HG03442 (cell line): Measurements from ENCODE around the gene ADPRHL1.

Source experiments
- ATAC-seq: cut with Tn5 transposase; IDR thresholded peaks from one replicate; pipeline ENCODE4 v1.9.1; 2021; ENCODE audit warnings: mild to moderate bottlenecking, moderate library complexity; ENCODE audit not compliant: unreplicated experiment

Gene ADPRHL1

DNA sequence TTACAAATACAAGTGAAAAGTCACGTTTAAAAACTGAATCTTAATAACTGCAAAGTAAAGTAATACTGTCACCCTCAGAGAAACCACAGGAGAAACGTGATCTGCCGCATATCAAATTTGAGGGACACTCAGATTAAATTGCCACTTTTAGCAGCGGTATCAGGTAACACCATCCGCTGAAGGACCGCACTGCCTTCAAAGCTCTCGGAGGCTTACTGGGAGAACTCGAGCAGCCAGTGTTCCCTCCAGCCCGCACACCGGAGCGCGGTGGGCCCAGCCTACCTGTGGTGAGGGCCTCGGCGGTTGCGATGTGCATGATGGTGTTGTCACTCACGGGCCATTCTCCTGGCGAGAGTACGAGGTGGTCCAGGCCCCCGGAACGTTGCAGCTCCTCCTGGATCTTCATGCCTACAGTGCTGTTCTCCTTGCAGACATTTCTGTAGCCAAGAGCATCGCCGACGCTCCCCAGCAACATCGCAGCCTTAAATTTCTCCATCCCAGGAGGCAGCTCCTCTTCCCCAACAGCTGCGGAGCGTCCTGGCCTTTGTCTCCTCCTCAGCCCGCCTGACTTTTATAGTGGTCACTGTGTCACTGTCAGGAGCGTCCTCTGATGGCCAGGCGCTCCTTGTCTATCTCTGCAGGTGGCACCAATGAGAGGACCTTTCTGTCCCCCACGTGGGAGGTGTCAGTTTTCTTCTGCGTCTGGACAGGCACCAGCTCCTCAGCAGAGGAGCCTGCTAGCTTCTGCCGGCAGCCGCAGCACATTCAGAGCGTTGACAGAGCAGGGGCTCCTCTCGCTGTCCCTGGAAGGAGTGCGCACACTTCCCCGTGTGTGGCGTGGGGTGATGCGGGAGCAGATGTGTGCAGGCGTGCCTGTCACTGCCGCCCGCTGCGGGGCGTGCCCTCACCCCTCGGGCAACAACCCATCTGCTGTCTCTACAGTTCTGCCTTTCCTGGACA, at the start of gene ADPRHL1:
Gene ADPRHL1, minus strand, starts transcription at position 547 of the 960 bp plus-strand sequence. Its CDS starts 51 bp downstream, at position 496.
- ATAC-seq: no peak

DNA sequence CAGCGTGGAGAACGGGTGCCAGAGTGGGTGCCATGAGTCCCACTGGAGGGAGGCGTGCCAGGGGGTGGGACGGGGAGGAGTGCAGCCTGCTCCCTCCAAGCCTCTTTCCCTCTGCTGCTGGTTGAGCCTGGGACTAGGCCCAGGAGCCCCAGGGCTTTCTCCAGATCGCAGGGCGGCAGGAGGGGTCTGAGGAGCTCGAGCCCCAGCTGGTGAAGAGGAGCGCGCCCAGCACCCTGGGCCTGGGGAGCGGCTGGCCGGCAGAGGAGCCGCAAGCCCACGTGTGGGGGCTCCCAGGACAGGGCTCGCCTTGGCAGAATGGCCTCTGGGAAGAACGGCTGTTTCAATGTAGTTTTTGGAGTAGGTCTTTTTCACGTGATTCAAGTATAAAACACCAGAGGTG, 49.4 kb upstream of the ADPRHL1 start:
- ATAC-seq: no peak

DNA sequence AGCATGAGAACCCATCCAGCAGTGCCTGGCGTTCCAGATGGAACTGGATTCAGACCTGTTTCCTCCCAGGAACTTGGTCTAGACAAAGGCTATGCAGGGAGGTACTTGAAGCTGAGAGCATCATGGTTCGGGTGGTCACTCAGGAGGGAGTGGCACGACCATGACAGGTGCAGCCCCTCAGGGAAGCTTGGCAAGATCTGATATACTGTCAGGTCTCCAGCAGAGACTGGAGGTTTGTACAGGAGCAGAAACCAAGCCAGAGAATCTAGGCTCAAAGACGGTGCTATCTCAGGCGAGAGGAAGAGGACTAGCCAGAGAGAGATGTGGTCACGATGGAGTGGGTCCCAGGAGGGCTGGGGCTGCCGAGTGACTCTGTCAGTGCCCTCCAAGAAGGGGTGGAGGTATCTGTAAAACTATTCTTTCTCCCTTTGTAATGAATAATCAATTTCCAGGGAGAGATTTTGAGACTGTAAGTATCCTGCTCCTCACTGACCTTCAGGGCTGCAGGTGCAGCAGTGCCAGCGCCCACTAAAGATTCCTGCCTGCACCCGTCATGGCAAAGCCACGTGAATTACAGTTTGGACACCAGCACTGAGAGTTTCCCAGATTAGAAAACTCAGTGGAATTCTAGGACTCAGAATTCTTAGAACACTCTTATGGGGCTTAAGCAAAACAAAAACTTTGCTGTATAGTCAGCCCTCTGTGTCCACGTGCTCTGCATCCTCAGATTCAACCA, 47.4 kb upstream of the ADPRHL1 start:
- ATAC-seq: no peak

DNA sequence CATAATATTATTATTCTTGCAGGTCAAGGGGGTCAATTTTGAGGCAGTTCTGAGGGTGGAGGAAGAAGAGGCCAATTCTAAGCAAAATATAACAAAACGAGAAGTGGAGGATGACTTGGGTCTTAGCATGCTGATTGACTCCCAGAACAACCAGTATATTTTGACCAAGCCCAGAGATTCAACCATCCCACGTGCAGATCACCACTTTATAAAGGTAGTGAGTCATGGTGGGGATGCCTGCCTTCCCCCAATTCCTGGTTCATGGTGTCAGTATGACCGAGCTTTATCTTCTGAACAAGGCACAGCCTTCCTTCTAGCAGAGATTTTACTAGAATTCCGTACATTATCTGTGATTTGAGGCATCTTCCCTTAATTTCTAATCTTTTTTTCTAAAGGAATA, 46.6 kb upstream of the ADPRHL1 start:
- no peak for ATAC-seq

DNA sequence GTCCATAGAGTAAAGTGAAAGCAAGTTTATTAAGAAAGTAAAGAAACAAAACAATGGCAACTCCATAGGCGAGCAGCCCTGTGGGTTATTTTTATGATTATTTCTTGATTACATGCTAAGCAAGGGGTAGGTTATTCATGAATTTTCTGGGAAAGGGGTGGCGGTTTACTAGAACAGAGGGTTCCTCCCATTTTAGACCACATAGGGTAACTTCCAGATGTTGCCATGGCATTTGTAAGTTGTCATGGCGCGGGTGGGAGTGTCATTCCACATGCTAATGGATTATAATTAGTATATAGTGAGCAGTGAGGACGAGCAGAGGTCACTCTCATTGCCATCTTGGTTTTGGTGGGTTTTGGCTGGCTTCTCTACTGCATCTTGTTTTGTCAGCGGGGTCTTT, 45.6 kb upstream of the ADPRHL1 start:
- no peak for ATAC-seq

DNA sequence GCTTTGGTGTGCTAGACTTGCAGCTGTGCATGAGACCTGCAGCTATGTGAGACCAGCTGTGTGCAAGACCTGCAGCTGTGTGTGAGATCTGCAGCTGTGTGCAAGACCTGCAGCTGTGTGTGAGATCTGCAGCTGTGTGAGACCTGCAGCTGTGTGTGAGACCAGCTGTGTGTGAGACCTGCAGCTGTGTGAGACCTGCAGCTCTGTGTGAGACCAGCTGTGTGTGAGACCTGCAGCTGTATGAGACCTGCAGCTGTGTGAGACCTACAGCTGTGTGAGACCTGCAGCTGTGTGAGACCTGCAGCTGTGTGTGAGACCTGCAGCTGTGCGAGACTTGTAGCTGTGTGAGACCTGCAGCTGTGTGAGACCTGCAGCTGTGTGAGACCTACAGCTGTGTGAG, 43.9 kb upstream of the ADPRHL1 start:
- no peak for ATAC-seq

DNA sequence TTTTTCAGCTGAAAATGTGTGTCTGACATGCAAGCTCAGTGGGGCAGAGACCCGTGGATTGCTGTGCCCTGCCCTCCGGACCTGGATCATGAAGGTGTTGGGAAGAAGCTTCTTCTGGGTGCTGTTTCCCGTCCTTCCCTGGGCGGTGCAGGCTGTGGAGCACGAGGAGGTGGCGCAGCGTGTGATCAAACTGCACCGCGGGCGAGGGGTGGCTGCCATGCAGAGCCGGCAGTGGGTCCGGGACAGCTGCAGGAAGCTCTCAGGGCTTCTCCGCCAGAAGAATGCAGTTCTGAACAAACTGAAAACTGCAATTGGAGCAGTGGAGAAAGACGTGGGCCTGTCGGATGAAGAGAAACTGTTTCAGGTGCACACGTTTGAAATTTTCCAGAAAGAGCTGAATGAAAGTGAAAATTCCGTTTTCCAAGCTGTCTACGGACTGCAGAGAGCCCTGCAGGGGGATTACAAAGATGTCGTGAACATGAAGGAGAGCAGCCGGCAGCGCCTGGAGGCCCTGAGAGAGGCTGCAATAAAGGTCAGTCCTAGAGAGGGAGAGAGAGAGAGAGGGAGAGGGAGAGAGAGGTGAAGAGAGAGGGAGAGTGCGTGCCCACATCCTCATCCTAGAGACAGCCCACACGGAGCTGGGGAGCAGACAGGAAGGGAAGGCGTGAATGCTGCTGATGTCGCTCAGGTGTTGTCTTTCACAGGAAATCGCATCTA, 42.4 kb upstream of the ADPRHL1 start:
- no peak for ATAC-seq

DNA sequence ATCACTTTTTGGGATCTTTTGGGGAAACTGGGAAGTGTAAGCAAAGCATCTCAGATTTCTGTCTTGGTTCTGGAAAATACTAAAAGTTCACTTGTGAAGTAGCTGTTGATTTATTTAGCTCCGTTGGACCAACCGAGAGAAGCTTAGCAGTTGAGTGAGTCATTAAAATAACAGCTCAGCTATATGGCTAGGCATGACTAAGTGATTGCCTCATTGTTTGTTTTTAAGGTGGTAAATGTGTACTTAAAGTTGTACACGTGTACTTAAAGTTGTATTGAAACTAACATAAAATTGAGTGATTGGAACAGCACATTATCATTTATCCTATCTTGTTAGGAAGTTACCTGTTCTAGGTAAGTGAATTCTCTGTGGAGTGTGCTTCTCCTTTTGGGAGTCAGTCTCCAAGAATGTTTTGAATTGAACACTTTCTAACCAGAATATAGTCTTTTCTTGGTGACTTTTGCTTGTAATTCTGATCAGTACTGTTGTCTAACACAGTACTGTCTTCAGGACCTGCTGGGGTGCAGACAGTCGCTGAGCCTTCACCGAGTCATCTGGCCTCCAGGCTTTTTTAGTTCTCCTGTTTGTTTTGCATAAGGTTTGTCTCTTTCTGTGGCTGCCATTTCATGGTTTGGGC, 40.1 kb upstream of the ADPRHL1 start:
- no peak for ATAC-seq

DNA sequence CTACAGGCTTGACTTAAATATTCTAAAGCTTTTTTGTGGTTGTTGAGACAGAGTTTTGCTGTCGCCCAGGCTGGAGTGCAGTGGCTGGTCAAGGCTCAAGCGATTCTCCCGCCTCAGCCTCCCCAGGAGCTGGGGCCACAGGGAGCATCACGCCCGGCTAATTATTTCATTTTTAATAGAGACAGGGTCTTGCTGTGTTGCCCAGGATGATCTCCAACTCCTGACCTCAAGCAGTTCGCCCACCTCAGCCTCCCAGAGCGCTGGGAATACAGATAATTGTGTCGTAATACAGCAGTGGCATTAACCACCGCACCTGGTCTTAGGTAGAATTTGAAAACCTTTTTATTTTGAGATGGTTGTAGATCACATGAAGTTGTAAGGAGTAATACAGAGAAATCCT, 38.7 kb upstream of the ADPRHL1 start:
- ATAC-seq: no peak

DNA sequence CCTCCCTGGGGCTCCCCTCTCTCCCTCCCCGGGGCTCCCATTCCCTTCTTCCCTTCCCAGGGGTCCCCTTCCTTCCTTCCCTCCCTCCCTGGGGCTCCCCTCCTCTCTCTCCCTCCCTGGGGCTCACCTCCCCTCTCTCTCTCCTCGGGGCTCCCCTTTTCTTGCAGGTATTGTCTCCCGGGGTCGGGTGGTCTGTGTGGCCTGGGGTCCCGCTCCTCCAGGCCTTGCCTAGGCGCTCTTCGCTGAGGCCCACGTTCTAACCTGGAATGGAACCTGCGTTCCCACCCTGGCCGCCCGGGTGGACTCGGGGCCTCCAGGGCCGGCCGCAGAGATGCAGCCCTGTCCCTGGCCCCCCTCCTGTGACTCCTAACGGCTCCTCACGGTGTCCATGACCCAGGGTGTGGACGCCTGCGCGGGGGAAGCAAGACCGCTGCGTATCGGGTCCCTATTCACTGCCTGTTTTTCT, 38.2 kb upstream of the ADPRHL1 start:
- ATAC-seq: no peak

DNA sequence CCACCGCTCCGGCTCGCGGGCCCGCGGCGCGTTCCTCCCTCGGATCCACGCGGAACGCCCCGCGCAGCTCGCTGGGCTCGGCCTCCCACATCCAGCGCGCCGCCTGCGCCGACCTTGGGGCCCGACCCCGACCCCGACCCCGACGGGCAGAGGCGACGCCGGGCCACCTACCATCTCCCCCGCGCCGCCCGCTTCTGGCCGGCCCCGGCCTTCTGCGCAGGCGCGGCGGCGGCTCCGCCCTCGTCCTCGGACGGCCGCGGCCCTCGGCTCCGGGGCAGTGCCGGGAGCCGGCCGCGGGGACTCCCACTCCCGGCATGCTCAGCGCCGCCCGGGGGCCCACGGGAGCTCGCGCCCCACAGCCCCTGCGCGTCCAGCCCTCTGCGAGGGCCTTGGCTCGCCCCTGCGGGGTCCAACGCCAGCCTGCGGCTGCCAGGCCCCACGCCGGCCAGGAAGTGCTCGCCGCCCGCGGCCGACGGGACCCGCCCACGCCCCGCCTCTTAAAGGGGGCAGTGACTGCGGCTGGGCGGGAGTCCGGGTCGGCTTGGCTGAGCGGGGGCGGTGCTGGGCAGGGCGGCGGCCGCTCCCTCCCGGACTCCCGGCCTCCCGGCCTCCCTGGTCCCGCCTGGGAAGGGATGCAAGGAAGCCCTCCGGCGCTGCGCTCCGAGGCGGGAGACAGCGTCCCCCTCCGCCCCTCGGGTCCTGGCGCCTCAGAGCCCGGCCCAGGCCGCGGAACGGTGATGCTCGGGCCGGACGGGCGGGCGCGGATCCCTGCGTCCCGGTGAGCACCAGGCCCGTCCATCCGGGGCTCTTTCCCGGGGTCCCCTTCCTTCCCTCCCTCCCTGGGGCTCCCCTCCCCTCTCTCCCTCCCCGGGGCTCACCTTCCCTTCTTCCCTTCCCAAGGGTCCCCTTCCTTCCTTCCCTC, 37.5 kb upstream of the ADPRHL1 start, which contains the start of gene DCUN1D2:
Gene DCUN1D2, minus strand, starts transcription at position 216 of the 922 bp plus-strand sequence. Its CDS starts 42 bp downstream, at position 174.
- ATAC-seq: peak; percentile 74

DNA sequence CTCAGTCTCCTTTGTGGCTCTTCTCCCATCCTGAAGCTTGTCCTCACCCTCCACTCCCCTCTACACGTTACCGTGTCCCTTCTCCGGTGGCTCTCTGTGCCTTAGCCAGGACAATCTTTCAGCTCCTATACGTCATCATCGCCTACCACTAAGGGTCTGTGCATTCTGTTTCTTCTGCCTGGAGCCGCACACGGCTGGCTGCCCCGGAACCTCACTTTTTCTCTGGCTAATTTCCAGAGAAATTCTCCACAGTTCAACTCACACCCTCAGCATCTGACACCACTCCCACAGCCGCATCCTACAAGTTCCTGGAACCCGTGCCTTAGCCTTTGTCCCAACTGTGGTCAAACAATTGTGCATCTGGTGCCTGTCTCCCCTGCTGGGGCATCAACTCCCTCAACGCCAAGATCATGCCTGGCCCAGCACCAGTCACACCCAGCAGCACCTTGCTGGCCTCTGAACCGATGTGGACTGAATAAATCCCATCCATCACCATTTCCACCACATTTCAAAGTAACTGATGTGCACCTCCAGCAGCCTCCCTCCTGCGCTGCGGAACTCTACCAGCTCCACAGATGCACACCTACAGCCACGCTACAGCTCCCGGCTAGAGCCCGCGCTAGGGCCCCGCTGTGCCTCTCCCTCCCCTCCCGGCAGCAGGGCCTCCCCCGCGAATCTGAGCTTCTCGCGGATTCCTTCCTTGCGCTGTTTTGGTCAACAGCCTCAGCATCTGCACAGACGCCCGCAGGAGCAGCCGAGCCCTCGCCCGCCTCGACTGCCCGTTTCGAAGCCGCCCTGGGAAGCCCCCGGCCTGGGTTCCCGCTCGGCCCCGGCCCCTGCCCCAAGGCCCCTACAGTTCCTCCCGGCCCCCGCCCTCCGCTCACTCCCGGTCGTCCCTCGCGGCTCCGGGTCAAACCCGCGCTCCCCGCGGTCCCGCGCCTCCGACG, 36.5 kb upstream of the ADPRHL1 start:
- ATAC-seq: peak; percentile 17

DNA sequence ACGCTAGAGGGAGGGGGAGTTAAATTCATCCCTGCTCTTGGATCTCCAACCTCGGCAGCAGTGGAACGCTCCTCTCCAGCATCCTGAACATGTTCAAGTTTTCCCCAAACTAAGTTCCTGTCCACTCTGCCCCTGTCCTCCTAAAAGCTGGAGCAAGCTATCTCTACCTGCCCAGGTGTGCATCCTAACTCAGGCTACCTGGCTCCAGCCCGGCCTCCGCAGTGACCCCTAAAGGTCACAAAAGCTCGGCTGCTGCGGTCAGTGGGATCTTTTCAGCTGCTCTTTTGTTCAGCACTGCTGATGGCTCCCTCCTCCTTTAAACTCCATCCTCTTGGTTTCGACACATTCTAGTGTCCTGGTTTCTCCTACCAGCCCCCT, 35.9 kb upstream of the ADPRHL1 start:
- no peak for ATAC-seq

DNA sequence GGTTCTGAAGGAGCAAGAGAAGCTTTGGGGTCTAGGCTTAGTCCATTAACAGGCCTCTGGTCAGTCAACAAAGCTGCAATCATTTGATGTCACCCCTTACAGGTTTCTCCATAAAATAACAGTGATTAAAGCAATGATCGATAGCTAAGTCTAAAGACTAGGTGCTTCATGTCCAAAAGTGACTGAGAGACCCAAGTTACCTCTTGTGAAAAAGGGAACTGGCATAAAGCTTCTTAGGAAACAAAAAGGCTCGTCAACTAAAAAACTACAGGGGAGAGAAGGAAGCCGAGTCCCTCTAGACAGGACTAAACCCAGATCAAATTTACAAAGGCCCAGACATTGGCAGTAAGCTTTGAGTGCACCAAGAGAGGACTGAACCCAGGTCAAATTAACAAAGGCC, 35.0 kb upstream of the ADPRHL1 start:
- no peak for ATAC-seq

DNA sequence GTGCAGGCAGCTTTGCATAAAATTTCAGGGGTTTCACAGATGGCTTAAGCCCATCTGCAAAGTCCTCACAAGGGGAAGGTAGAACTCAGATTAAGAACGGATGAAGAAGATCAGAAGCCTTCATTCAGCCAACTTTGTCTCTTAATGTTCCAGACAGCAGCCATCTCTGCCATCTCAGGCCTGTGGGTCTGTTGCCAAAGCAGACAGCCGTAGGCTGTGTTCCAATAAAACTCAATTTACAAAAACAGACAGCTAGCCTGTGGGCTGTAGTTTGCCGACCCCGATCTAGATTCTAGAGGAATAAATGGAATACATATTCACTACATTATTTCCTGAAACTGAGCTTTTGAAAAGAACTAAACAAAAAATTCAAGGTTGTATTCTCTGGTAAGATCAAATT, 33.4 kb upstream of the ADPRHL1 start:
- no peak for ATAC-seq

DNA sequence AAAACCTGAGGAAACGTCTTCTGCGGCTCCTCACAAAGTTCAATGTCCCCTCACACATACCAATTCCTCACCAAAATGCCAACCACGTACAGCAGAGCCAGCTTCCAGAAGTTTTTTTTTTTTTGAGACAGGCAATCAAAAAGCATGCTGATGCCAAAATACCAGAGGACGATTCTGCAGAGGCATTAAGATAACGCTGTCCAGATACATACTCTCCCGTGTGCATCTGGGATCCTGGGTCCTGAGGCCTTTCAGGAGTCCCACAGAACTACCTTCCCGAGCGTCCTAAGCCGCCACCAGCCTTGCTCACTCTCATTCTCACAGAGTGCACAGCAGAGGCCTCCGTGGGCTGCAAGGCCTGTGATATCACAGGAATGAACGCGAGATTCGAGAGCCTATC, 32.3 kb upstream of the ADPRHL1 start:
- ATAC-seq: no peak

DNA sequence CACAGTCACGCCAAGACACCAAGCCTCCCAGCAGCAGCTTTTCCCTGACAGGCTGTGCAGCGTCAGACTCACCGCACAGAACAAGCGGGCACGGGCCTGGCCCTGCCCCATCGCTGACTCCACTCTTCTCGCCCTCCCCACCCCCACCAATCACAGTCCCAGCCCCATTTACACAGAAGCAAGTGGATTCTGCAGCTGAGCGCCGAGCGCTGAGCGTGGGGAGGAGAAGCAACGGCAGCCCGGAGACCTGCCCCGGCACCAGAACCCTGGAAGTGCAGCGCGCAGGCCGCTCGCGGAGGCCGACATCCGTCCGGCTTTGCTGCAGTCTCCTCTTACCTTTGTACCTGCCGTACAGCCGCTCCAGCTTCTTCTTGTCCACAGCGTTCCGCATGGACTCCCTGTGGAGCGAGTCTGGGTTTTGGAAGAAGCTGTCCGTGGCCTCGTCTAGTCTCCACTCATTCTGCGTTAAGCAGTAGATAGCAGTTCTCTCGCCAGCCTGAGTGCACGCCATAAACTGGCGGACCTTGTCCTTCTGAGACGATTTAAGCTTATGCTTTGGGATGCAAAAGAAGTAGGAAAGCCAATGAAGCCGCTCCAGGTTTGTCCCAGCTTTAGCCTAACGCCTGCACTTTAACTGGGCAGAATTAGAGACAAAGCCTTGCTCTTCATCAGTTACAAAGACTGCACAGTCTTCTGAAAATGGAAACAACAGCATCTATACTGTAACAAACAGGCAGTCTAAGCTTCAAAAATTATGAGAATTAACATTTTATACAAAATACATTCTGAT, 30.4 kb upstream of the ADPRHL1 start:
- no peak for ATAC-seq

DNA sequence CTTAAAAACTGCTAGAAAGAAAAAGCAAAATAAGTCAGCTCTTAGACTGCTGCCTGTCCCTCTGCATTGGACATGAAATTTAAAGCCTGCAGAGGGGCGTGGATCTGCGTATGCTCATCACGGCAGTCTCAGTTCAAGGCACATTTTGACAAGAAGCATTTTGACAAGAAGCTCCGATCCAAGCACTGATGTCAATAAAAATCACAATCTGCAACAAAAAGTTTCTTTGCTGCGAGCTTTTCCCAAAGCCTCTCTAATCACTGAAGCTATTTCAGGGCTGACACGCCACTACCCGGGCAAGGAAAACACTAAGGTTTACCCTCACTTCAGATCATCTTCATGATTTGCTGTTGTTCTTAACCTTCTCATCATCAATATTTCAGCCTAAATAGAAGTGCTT, 29.8 kb upstream of the ADPRHL1 start:
- no peak for ATAC-seq
